ENCODE results near the gene NHERF1.

The NHERF1 gene

DNA sequence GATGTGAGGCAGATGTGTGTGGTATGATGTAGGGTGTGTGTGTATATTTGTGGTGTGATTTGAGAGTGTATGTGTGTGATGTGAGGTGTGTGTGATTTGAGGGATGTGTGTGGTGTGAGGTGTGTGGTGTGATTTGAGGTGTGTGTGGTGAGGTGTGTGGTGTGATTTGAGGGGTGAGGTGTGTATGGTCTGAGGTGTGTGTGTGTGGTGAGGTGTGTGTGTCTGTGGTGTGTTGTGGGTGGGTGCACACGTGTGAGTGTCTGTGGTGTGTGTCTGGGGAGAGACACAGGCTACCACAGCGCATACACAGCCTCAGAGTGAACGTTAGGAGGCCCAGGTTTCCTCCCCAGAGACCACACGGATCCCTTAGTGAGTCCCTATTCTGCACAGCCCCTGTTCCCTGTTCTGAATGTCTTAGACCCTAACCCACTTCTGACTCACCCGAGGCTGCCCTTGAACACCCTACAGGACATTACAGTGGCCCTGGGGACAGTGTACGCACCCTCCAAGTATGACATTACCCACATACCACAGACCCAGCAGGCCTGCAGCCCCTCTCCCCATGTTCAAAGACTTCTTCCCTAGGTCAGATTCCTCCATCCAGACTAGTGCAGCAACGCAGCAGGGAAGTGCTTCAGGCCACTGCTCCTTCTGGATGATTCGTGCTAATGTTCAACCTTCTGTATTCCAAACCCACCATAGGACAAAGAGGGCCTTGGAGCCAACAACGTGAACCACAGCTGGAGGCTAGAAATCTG is 14.9 kb upstream of the NHERF1 start:
- DNase-seq, result peak; percentile 56

DNA sequence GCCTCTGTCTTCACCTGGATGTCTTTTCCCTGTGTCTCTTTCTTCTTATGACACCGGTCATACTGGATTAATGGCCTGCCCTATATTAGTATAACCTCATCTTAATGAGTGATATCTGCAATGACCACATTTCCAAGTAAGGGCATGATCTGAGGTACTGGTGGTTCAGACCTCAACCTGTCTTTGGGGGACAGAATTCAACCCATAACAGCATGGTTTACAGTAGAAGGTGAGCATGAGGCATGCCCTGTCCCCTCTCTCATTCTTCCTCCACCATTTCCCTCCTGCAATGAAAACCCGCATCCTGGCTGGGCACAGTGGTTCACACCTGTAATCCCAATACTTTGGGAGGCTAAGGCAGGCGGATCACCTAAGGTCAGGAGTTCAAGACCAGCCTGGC is 14.2 kb upstream of the NHERF1 start:
- DNase-seq, result no peak

DNA sequence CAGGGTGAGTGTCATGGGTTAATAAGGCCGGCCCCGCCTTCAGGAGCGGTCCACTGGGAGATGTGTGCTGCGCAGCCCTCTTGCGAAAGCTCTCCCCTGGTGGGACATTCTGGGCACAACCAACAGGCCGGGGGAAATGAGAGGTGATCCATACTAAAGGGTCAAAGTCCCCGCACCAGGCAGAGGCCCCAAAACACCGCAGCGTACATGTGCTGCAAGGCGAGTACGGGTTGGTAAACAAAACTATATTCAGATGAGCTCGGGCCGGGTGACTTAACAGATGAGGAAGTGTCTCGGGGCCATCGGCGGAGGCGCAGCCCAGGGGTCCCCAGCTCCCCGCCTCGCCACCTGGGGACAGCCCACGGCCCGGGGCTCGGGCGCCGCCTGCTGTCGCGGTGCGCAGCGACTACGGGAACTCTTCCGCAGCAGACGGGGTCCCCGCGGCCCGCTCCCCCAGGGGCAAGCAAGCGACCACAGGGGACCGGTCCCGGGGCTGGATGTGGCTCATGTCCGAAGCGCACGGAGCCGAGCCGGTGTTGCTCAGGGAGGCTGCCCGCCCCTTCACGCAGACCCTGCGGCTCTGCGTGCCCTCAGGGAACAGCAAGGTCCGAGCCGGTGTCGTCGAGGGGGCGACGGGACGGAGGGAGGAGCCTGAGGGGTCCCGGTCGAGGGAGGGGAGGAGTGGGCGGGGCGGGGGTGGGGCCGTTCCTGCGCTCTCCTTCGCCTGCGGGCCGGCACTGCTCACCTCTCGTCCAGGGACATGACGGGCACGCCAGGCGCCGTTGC is 11.7 kb upstream of the NHERF1 start, which contains the start of gene RAB37:
TSS of gene RAB37 (plus strand) at position 744 of the 786 bp plus-strand sequence. CDS start at position 761, 17 bp downstream.
- DNase-seq, result peak; percentile 54

DNA sequence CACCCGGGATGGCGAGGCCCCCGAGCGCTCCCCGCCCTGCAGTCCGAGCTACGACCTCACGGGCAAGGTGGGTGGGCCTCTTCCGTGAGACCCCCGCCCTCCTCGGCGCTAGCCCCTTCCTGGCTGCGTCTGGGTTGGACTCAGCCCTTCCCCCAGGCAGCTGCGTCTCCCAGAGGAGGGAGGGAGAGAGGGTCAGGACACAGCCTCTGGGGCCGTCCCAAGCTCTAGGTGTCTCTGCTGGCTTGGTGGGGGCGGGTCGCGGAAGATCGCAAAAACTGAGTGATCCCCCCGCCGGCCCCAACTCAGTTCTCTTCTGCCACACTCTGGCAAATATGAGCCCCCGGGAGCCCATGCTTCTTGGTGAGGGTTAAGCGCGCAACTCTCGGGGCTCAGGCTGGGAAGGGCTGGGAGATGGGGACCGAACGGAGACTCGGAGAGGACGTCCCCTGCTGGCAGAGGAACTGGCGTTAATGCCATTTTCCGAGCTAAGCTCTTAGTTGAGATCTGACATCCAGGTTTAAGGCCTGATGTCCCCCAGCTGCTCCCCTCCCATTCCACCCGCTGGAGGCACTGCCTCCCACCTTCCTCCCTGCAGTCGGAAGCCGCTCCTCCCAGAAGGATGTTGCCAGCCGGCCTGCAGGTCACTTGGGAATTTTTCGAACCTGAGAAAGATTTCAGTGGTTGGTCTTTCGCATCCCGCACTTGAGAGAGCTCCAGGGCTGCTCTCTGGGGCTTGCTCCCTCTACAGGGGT is 11.0 kb upstream of the NHERF1 start:
- peak; percentile 58 for DNase-seq

DNA sequence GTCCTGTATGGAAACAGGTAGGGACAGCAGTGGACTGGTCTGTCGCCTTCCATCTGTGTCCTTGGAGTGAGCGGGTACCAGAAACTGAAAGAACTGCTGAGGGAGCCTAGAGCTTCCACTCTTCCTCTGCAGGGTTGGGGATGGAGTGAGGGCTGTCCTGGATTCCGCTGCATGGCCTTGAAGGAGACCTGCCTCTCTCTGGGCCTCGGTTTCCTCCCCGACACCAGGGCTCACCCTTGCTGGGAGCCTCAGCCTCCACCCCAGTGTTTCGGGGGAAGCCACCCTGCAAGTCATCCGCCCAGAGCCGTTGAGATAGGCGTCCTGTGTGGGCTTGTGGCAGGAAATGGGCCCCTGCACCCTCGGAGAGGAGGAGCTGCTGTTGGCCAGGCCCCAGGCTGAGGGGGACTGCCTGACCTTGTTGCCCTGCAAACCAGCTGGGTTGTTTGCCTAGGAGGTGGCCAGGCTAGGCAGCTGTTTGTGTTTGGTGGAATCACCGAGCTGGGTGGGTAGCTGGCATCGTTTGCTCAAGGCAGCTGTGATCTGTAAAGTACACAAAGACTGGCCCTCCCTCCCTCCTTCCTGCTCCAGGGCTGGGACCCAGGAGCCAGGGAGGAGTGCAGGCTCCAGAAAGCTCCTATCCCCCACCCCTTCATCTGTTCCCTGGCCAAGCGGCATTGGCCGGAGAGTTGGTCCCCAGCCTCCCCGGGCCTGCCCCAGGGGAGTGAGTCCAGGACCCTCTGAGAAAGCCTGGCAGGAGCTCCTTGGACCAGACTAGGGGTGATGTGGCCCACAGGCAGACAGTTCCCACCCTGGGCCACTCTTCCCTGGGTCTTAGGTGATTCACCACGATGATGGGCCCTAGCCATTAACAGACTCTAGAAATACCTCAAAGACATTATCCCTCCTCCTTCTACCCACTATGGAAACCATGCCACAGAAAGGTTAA is 10.1 kb upstream of the NHERF1 start:
- peak; percentile 85 for DNase-seq

DNA sequence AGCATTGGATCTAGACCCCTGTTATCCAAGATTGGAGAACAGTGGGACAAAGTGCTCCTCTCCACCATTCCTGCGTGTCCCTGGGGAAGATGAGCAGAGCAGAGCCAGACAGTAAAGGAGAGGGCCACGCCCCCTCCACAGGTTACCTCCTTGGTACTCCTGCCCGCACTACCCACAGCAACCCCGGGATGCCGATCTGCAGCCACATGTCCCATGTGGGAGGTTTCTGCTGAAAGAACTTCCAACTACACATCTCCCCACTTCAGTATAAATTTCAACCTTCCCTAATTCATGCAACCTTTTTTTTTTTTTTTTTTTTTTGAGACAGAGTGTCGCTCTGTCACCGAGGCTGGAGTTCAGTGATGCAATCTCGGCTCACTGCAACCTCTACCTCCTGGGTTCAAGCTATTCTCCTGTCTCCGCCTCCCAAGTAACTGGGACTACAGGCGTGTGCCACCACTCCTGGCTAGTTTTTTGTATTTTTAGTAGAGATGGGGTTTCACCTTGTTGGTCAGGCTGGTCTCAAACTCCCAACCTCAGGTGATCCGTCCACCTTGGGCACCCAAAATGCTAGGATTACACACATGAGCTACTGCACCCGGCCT is 9.1 kb upstream of the NHERF1 start:
- DNase-seq, result no peak

DNA sequence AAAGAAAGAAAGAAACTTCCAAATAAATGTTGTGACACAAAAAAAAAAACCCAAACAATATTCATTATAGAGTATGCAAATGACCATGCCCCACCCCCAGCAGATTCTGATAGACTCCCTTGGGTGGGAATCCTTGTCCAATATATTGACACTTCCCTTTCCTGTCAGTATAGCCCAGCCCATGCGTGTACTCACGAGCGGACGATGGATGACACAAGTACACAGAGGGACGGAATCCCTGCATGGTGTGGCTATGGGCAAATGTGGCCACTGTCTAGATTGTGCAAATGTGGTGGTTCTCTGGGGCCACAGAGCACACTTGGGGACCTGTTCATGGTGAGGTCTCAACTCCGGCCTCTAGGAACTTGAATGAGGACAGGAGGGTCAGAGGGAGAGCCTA is 8.3 kb upstream of the NHERF1 start:
- no peak for DNase-seq

DNA sequence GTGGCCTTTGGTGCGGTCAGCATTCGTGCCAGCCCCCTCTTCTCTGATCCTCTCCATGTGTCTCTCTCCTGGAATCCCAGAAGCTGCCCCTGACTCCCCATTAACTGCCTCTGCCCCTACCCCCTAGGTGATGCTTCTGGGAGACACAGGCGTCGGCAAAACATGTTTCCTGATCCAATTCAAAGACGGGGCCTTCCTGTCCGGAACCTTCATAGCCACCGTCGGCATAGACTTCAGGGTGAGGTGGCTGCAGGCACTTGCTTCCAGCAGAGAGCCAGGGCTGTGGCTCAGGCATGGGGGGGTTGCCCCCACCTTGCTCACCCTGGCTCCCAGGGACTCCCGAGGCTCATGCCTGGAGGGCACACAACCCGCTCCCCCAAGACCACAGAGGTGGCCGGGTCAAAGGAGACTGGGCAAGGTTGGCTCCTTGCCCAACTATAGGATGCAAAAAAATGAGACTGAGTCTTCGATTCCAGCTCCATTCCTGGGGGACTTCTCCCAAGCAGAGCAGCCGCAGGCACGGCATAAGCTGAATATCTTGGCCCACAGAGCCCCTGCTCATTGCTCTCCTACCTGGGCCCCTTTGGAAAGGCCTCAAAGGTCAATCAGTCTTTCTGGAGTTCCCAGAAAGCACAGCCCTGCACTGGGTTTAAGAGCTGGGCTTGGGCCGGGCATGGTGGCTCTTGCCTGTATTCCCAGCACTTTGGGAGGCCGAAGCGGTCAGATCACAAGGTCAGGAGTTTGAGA is 7.6 kb upstream of the NHERF1 start:
- no peak for DNase-seq

DNA sequence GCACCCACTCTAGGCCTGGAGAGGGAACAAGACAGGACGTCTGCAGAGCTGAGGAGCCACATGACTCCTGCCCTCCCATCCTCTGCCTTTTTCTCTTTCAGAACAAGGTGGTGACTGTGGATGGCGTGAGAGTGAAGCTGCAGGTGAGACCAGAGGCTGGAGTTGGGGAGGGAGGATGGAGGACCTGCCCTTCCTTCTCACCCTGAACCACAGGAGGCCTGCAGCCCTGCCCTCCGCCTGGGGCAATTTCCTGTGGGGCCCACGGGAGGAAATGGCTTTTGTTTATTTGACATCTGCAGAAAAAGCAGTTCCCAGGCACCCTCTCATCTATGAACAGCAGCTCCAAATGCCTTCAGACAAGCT is 6.3 kb upstream of the NHERF1 start:
- DNase-seq, result peak; percentile 61

DNA sequence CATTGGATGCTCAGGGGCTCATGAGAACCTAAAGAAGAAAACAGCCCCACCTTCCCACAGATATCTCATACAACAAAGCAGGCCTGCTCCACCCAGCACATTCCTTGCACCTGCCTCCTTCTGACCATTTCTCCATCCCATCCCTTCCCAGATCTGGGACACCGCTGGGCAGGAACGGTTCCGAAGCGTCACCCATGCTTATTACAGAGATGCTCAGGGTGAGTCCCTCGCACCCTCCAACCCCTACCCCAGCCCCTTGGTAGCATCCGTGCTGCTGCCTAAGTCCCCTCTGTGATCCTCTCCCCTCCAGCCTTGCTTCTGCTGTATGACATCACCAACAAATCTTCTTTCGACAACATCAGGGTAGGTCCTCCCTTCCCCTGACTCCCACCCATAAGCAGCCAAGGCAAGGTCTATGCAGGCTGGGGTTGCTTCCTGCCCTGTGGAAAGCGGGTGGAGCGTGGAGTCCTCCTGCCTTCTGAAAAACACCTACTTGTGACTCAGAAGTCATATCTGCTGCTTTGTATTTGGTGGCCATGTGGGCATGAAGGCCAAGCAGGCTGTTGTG is 5.4 kb upstream of the NHERF1 start:
- DNase-seq, result no peak

DNA sequence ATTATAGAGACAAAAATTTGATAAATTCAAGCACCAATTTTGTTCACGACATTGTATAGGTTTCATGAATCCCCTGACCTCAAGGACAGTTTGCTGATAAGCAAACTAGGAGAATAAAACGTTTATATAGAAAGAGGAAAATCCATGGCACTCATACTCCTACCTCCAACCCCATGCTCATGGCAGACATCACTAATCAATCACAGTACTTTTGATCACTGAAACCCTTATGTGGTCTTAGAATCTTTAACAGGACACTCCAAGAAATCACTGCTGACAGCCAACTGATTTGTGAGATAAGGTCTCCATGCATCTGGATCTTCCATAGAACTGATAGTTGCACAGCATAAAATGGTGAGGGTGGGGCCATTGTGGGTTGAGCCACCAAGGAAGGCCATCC is 4.7 kb upstream of the NHERF1 start:
- no peak for DNase-seq

DNA sequence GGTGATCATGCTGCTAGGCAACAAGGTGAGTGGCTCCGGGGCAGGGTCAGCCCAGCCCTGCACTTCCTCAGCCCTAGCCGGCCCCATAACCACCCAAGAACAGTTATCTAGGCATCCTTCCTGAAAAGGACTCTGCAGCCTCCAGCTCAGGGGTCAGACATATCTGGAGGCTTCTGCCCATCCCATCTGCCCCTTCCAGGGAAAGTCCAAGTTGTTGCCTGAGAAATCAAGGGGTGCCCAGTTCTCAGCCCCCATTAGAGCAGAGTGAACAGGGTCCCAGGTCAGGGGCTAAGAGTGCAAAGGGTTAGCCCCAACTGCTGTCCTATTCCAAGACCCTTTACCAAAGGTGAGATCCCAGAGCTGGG is 4.1 kb upstream of the NHERF1 start:
- no peak for DNase-seq

DNA sequence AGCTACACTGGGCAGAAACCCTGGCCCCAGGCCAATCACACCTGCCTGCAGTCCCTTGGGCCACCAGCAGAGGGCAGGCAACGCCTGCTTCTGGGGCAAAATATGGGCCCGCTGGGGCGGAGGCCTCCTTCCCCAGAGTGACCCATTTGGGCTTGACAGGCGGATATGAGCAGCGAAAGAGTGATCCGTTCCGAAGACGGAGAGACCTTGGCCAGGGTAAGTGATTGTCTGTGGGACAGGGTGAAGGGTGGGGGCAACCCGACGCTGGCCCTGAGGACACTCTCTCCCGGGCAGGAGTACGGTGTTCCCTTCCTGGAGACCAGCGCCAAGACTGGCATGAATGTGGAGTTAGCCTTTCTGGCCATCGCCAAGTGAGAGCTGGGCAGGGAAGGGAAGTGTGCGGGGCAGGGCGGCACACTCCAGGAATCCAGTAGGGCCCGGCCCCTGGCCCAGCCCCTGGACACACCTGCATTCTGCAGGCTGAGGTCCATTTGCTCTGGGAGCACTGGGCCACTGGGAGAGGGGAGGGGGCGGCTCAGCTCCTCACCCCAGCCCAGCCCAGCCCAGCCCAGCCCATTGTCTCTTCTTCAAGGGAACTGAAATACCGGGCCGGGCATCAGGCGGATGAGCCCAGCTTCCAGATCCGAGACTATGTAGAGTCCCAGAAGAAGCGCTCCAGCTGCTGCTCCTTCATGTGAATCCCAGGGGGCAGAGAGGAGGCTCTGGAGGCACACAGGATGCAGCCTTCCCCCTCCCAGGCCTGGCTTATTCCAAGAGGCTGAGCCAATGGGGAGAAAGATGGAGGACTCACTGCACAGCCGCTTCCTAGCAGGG is 3.5 kb upstream of the NHERF1 start:
- DNase-seq, result peak; percentile 88

DNA sequence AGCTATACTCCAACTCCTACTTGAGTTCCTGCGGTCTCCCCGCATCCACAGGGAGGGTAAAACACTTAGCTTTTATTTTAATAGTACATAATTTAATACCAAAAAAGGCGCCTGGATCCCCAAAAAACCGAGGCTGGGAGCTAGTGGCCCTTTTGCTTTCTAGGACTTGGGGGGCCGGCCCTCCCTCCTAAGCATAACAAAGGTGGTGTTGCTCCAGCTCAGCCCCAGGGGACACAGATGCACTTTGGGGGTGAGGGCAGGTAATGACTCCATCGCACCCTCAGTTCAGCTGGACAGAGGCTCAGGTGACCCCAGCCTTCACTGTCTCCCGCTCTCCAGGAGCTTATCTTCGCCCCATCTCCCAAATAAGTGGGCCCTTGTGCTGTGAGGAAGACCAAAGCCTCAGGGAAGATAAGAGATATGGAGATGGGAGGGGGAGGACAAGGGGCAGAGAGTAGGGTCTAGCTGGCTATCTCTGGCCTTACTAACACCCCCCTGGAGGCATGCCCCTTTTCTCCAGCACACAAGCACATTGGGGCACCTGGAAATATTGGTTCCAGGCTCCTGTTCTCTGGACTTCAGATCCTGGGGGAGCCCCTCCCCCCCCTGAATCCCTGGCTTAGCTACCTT is 2.8 kb upstream of the NHERF1 start:
- no peak for DNase-seq

DNA sequence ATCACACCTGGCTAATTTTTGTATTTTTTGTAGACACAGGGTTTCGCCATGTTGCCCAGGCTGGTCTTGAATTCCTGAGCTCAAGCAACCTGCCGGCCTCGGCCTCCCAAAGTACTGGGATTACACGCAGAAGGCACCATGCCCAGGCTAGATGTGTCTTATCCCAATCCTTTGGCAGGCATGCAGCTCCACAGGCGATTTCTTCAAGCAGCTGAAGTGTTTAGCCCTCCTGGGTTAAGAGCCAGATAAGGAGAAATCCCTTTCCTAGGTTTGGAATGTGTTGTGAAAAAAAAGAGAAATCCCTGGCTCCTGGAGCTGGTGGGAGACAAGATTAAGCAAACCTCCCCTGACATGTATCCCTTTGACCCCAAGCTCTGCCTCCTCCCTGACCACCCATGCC is 2.1 kb upstream of the NHERF1 start:
- DNase-seq, result no peak

DNA sequence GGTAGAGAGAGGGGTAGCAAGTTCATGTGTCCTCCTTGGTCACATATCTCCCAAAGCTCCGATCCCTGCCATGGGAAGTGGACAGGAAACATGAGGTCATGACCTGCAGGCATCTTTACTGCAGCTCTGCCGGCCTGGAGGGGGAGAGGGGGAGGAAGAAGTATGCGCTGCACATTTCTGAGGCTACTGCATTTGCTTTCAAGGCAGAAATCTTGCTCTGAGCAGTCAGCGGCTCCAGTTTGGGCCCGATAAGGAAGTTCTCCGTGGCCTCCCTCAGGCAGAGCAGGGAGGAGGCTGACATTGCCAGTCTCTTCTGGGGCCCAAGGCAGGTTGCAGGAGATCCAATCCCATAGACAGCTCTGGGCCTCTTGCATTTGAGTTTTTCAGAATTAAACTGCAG is 1.5 kb upstream of the NHERF1 start:
- no peak for DNase-seq

DNA sequence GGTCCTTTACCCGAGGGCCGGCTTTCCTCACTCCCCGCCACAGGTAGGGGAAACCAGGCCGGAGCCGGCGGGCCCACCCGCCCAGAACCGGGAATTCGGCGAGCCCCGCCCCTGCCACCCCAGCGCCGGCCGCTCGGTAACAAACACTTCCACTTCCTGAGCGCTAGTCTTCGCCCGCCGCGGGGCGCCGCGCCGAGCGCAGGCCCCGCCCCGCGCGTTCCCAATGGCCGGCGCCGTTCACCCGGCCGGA is 224 bp upstream of the NHERF1 start:
- no peak for DNase-seq

DNA sequence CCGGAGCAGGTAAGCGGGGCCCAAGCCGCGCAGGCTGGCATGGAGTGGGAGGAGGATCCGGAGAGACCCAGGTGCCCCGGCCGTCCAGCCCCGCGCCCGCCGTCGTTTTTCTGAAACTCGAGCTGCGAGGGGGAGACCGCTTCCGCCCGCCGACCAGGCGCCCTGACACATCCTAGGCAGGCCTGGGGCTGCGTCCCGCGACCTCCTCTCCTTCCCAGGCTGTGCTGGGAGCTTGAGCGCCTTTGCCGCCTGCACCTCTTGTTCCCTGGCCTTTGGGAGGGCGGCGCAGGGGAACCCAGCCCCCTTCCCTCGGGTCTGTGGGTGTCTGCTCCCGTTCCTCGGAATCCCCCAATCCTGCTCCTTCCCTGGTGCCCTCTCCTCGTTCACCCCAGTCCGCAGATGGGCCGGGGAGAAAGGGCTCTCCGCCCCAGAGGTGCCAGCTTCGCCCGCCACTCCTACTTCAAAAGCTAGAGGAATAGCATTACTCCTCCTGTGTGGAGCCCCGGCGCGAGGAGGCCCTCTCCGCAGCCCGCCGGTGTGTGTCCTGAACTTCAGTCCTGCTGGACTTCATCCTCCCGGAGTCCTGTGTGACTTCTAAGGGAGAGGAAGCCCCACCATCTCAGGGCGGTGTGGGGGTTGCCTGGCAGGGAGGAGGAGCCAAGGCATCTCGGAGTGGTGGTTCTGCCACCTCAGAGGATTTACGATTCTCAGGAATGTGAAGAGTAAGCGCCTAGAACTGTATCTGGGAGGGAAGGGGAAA is 1.0 kb downstream of the NHERF1 start:
- DNase-seq, result no peak

DNA sequence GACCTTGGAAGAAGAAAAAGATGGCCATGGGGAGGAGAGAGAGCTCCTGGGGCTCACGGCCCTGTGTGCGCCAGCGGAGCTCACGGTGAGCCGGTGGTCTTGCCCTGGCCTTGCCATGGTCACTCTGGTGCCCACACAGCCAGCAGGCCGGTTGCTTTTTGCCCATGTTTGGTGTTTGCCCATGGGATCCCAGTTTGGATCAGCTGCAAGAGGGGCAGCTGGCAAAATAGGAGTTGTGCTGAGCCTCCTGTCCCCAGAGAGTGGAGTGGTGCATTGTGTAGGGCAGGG is 1.6 kb downstream of the NHERF1 start:
- no peak for DNase-seq

Measured in CD4-positive, alpha-beta T cell treated with Interleukin-17A for 1 hour (primary cell).